HG02623 (cell line): ENCODE measurements around the gene FAM76B.
A peak's percentile ranks its signal among the peaks of the same experiment; 100 is the strongest.

Experiments used
- ATAC-seq: cut with Tn5 transposase; IDR thresholded peaks from one replicate; pipeline ENCODE4 v1.9.1; 2021; ENCODE audit warnings: moderate library complexity; ENCODE audit not compliant: unreplicated experiment

The FAM76B gene

DNA sequence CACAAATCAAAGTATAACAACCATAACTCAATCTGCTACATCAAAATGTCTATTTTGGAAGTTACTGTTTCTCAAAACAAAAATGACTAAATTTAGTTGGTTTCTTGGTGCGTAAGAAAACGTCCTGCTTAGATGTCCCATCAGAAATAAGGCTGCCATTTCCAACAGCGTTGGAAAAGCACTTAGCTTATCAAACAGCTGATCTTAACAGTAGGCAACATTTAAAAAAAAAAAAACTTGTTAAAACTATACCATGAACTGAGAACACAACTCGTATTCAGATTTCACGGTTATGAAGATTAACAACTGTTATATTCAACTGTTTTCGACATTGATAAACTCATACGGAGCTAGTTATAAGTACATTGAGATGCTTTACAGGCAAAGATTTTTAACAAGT is 3.1 kb upstream of the FAM76B start:
- ATAC-seq = no peak

- no peak for ATAC-seq
These were observed 2.6 kb upstream of the FAM76B start for GRCh38 chr11:95792200-95792599.

GRCh38 chr11:95791709-95792033 is 2.1 kb upstream of the FAM76B start:
- ATAC-seq = no peak

- ATAC-seq = no peak
These were observed 1.5 kb upstream of the FAM76B start for GRCh38 chr11:95790933-95791708.

DNA sequence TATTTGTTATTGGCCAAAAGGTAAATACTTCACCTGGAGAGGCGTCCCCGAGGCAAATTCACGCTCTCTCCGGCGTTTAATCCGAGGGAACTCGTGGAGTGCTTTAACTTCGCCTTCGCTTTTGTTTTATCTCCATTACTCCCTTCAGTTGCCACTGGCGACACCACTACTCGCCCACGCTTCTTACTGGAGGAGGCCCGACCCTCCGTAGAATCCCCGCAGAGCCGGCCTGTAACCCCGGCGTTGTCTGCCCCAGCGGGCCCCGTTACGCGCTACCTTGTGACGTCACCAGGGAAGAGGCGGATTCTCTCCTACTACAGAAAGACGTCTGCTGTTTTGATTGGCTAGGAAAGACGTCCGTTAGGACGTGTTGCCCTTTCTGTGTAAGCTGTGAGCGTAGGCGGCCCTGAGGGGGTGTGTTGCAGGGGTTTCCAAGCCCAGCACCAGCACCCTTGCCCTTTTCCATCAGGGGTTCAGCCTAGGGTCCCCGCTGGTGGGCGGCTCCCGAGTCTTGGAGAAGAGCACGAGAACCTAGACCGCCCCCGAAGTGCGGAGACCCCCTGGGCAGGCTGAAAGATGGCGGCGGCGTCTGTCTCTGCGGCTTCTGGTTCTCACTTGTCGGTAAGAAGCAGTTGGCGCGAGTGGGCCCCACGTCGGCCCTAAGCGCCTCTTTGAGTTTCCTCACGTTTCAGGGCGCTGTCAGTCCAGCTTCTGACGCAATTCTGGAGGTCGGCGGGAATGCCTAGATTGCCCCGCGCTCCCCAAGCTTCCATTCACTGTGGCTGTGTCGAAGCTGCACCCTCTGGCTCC is 746 bp upstream of the FAM76B start, which contains the start of gene CEP57:
Gene CEP57 (plus strand): TSS at position 376 of the 810 bp plus-strand sequence. CDS start 201 bp downstream, at position 577.
- ATAC-seq = peak; percentile 59

DNA sequence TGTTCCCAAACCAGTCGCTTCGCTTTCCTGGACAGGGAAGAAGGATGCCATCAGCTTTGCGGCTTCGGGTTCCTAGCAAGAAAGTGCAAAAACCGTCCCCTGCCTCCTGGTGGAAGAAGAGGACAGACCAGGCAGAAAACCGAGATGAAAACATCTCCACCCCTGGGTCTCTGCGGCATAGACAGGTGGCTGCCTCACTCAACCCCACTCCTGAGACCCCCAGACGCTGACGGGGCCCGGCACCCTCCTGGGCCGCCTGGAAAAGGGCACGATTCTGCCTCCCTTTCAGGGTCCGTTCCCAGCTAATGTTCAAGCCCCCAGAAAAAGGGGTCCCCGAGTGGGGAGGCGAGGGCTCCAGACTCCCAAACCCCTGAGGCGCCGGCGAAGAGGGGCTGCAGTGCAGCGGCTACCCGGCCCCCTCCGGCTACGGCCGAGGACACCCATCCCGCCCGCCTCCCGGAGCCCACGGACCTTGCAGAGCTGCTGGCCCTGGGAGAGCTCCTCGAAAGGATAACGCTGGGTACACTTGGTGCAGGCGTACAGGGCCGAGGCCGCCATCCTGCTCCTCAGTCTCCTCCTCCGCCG is 569 bp downstream of the FAM76B start:
- ATAC-seq = peak; percentile 1

DNA sequence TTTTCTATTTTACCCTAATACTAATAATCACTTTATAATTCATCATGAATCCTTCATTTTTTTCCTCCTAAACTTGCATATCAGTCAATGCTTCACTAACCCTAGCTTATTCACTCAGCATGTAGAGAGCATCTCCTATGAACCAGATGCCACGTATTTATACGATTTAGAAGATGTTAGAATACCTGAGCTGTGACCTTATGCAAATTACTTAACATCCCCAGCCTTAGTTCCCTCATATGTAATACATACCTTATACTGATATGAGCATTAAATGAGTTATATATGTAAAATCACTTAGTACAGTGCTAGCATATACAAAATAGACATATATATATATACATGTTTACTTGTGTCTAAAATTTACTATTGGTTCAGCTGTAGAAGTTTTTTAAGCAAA is 9.0 kb downstream of the FAM76B start:
- ATAC-seq = no peak

DNA sequence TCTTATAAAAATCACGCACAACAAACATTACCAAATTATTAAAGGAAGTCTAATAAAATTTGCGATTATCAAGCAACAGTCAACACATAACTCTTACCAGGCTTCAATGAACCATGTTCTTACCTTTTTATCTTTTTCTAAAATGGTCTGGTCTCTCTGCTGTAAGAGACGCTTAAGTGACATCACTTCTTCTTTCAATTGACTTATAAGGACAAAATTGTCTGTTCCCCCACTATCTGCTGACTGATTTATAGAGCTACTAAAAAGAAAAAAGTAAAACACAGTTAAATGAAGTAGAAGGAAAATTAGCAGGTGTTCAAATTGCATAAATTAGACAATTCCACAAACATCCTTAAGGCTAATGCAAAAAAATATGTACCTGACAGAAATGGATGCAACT is 10.9 kb downstream of the FAM76B start:
- peak; percentile 48 for ATAC-seq

DNA sequence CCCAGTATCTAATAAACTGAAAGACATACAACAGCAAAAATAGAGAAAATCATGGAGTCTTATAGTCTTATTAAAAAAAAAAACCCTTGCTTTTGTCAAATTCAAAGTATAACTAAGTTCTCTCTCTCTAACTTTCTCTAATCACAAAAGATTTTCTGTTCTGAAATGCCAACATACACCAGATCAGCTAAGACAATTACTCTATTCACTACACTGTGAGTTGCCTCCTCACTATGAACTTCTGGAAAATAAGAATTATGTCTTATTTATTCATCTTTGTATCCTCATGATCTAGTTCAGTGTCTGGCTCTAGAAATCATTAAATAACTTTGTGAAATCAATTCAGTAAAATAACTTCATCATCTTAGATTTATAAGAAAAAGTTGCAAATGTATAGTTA is 12.7 kb downstream of the FAM76B start:
- ATAC-seq = no peak

DNA sequence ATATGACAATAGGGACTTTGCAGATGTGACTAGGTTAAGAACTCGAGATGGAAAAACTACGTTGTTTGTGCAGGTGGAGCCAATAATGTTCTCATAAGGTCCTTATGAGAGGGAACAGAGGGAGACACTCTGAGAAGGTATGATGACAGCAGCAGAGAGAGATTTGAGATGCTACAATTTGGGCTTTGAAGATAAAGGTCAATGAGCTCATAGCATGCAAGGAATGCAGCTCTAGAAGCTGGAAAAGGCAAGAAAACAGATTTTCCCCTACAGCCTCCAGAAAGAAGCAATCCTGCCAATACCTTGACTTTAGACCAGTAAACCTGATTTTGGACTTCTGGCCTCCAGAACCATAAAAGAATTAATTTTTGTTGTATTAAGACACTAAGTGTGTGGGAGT is 21.1 kb downstream of the FAM76B start:
- ATAC-seq = no peak

GRCh38 chr11:95767498-95767897 is 22.1 kb downstream of the FAM76B start:
- no peak for ATAC-seq

- ATAC-seq = no peak
These were observed 22.9 kb downstream of the FAM76B start for GRCh38 chr11:95766701-95767100.

DNA sequence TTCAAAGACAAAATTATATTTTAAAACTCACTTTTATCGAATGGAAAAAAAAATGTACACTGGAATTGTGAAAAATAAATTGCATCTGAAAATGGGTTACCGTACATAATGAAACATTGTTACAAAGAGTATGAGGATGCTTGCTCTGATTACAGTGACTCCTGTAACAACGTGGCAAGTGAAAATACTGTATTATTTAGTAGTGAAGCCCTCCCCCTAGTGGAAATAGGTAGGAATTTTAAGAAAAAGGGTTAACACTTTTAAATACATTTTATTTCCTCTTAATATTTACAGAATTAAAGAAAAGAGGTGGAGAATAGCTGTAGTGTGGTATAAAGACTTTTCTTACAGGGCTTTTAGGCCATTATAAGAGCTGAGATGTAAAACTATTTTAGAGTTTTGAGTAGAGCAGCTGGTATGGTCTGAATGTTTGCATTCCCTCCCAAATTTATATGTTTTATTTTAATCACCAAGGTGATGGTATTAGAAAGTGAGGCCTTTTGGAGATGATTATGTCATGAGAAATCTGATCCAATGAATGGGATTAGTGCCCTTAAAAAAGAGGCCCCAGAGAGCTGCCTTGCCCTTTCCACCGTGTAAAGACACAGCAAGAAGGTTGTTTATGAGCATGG is 25.2 kb downstream of the FAM76B start:
- no peak for ATAC-seq

DNA sequence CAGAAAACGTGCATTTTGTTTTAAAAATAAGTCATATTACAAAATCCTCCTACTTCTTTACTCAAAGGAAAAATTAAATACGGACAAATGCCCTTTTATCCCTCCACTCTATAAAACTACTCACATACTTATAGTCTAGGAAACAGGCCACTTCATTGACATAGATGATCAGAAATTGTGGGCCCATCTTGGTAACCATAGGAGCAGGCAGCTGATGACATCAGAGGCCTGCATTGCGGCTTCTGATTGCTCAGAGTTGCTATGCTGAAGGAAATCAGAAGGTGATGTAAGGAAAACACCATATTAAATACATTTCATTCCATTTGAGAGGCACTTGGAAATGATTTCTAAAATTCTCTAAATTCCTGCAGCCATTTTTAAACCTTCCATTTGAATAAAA is 27.0 kb downstream of the FAM76B start:
- ATAC-seq = no peak

DNA sequence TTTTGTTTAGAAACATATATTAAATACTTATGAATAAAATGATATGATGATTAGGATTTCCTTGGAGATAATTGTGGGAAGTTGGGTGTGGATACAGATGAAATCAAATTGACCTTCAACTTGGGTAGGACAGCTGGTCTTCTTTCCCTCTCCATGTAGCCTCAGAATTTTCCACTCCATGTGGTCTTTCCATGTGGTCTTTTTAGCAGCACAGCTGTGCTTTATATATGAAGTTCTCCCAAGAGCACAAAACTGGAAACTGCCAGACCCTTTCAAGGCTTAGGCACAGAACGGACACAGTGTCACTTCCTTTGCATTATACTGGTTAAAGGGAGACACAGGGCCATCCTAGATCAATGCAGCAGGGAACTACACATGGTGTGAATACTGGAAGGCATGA is 28.6 kb downstream of the FAM76B start:
- no peak for ATAC-seq

DNA sequence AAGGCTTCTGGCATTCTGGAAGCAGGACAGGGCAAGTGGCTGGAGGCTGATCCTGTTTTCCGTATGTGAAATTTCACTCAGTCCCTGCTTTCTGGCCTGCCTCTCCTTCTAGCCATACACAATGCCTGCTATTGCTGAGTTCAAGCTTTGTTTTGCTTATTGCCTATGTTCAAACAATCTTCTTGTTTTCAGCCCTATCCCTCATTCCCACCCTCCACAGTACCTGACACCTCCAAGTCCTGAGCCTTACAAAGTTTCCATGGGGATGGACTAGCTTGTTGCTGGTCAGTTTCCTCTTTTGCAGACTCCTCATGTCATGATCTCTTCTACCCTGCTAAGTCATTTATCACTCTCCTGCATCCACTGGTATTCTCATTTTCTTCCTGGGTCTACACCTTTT is 38.1 kb downstream of the FAM76B start:
- ATAC-seq = no peak

- no peak for ATAC-seq
These were observed 39.5 kb downstream of the FAM76B start for GRCh38 chr11:95750101-95750500.

DNA sequence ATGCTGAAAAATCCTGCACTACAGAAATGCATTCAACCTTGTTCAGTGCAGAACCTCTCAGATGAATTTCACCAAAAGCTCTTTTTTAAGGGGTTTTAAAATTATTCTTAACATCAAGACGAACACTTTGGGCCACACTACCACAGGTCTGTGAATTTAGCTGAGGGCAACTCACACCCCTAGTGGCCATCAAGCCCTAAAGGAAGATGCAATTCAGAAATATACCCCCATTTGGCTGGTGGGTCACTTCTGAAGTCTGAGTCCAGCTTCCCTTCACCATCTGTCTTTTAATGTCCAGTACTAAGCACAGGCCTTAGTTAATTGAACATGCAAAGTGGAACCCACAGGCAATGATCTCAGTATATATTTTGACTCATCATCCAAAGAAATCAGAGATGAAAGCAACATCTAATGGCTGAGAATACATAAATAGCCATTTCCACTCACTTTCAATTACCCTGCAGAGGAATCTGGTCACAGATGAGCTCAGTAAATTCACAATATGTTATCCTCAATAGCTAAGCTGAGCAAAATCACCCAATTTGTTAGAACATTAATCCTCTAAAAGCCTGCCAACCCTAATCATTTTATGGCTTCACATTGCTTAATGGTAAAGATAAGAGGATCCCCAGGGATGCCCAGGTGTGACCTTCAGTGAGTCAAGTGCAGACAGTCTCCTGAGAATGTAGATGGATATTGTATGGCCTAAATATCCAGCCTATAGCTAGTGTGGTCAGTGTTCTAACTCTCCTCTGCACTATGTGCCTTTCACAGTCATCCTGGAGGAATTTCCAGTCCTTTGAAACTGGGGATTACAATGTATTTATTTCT is 50.3 kb downstream of the FAM76B start:
- ATAC-seq = no peak

GRCh38 chr11:95736809-95737208 is 52.8 kb downstream of the FAM76B start:
- no peak for ATAC-seq

DNA sequence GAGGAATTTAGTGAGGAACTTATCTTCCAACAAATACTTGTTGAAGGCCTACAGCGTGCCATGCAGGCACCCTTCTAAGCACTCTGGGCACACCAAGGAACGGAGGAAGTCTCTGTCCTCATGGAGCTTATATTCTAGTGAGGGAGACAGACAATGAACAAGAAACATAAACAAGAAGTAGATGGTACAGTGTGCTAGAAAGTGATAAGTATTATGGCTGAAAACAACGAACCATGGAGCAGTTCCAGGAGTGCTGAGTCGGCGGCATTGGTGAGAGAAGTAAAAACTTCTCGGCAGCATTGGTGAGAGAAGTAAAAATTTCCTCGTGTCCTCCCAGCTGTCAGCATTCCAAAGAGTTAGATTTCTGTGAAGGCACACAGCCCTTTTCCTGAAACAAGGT is 53.2 kb downstream of the FAM76B start:
- ATAC-seq = no peak
